GM21447 (cell line): ENCODE data around the gene PRDM5.
"Not testable (repeated sequence)": the region's sequence is repeated elsewhere in the genome, so short reads cannot be mapped to it uniquely, and the experiment has no call there.

ENCODE experiments used
- ATAC-seq: cut with Tn5 transposase; IDR thresholded peaks from one replicate; pipeline ENCODE4 v1.9.1; 2021; ENCODE audit not compliant: unreplicated experiment

Gene PRDM5

GRCh38 chr4:120664851-120665250 lies 257.7 kb downstream of the PRDM5 start:
- no peak for ATAC-seq

- ATAC-seq: no peak
These were observed 262.8 kb downstream of the PRDM5 start for GRCh38 chr4:120659616-120660170.

- no peak for ATAC-seq
These were observed 263.8 kb downstream of the PRDM5 start for GRCh38 chr4:120658772-120659171.

DNA sequence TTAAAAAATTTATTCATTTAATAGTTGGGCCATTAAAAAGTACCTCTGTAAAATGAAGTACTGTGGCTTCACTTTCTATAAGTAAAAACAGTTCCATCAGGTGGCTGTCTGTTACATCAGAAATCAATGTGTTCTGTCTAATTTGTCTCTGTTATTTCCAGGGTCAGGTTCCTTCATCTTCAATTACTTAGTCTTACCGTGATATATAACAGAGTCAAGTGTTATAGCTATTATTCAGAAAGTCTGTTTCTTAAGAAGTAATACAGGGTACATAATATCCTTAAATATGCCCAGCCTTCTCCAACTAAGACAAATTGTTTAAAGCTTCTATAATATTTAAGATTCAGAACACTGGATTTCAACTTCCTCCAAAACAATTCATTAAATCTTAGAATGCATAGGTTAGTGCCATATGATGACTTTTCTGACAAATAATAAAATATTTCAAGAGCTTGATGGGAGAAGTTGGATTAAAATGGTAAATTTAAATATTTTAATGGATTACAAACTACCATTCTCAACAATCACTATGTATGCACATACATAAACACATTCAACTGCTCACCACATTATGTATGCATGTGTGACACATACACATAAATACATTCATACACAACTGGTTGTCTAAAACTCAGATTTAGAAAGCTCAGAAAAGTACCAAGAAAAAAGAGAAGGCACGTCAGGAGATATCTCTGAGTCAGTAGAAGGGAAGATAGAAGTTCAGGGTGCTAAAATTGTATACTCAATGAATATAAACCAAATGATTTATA lies 268.5 kb downstream of the PRDM5 start:
- no peak for ATAC-seq

DNA sequence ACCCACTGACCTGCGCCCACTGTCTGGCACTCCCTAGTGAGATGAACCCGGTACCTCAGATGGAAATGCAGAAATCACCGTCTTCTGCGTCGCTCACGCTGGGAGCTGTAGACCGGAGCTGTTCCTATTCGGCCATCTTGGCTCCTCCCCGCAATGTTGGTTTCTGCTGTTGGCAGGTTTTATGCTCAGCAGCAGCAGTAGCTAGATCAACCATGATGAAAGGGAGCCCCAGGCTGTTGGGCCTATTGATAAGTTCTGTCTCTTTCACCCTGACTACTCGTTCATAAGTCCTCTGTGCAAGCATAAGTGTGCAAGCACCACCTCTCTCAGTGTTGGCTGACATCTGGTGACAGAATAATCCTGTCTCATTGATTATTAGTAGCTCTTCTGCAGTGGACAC lies 274.2 kb downstream of the PRDM5 start:
- ATAC-seq: not testable (repeated sequence)
